Left colon (tissue), 2 donors: ENCODE results near the gene DNAAF2. TPM values are rescaled to one million over a fixed set of nuclear protein-coding genes. Genes with fewer than 3 reads are reported as not detected.
"Not testable (repeated sequence)": the region's sequence is repeated elsewhere in the genome, so short reads cannot be mapped to it uniquely, and the experiment has no call there.

ENCODE experiments used
- ATAC-seq: fragments of 200-7000 bp; cut with Tn5 transposase; one replicate; pipeline ENCODE4 v1.9.1; 2020; ENCODE audit warnings: mild to moderate bottlenecking, moderate library complexity
- DNase-seq, 2 donors: peaks; one replicate each; pipeline ENCODE4 v3.0.0-alpha.2; 2020
- intact Hi-C, 2 donors: fragments of 100-400 bp; cut with DNase I in 1 of 2; cut with micrococcal nuclease in 1 of 2; formaldehyde crosslinking; loops; one replicate each; pipeline versions ENCODE4 v1.11.2 to v1.14.0; 2022; cut with DNase I, micrococcal nuclease
- long read RNA-seq: library from polyadenylated mRNA; unstranded; transcript quantifications from one replicate; pipeline ENCODE4 v2.0.0, GENCODE V29; 2021
- total RNA-seq, 2 donors: library from RNA; stranded (reverse); fragmentation: NEBNext Ultra II Directional; extraction: Animal tissue kit (Norgen Biotek cat#: 25700); gene quantifications; one replicate each; pipeline ENCODE4 v1.2.1, GENCODE V29; 2021
- donor health status: DM: no; HTN: no; CAD: no.
- donor health status: DM: yes; HTN: yes; CAD: no.

Gene DNAAF2, protein sequence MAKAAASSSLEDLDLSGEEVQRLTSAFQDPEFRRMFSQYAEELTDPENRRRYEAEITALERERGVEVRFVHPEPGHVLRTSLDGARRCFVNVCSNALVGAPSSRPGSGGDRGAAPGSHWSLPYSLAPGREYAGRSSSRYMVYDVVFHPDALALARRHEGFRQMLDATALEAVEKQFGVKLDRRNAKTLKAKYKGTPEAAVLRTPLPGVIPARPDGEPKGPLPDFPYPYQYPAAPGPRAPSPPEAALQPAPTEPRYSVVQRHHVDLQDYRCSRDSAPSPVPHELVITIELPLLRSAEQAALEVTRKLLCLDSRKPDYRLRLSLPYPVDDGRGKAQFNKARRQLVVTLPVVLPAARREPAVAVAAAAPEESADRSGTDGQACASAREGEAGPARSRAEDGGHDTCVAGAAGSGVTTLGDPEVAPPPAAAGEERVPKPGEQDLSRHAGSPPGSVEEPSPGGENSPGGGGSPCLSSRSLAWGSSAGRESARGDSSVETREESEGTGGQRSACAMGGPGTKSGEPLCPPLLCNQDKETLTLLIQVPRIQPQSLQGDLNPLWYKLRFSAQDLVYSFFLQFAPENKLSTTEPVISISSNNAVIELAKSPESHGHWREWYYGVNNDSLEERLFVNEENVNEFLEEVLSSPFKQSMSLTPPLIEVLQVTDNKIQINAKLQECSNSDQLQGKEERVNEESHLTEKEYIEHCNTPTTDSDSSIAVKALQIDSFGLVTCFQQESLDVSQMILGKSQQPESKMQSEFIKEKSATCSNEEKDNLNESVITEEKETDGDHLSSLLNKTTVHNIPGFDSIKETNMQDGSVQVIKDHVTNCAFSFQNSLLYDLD
- total RNA-seq: 10 to 100 TPM in 1 of 2 donors, 1 to 10 TPM in 1; 7.7 to 13.5 TPM
- long read RNA-seq, transcript DNAAF2-201 (3 exons, 2,963 nt): major isoform, 46 of 74 reads
- long read RNA-seq, transcript DNAAF2-202 (2 exons, 2,819 nt): minor isoform, 22 of 74 reads
- long read RNA-seq, partial matches to known transcripts: 0 of 74 reads
- long read RNA-seq, other reads (novel, unspliced or antisense): 6 of 74 reads

DNA sequence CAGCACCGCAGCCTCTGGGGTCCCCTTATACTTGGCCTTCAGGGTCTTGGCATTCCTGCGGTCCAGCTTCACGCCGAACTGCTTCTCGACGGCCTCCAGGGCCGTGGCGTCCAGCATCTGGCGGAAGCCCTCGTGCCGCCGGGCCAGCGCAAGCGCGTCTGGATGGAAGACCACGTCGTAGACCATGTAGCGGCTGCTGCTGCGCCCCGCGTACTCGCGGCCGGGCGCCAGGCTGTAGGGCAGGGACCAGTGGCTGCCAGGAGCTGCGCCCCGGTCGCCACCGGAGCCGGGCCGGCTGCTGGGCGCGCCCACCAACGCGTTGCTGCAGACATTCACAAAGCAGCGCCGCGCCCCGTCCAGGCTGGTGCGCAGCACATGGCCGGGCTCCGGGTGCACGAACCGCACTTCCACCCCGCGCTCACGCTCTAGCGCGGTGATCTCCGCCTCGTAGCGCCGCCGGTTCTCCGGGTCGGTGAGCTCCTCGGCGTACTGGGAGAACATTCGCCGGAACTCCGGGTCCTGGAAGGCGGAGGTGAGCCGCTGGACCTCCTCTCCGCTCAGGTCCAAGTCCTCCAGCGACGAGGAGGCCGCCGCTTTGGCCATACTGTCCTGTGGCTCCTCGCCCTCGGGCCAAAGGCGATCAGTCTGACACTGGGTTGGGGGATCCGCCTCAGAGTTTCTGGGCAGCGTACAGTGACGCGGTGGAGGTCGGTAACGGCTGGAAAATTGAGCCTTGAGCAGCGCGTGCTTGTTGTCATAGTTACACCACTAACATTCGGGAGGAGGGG is at the start of gene DNAAF2:
DNAAF2 (minus strand) TSS at position 698 of the 788 bp plus-strand sequence; CDS start at position 603, 95 bp downstream.
- DNase-seq (peak; percentile 72 to 81), ATAC-seq (peak; percentile 64)
- intact Hi-C loops: loop anchor here (10.0 kb wide), 1 partner anchor 60 kb away; the partner anchor contains the start of gene KLHDC1 (in 2 of the 2)

DNA sequence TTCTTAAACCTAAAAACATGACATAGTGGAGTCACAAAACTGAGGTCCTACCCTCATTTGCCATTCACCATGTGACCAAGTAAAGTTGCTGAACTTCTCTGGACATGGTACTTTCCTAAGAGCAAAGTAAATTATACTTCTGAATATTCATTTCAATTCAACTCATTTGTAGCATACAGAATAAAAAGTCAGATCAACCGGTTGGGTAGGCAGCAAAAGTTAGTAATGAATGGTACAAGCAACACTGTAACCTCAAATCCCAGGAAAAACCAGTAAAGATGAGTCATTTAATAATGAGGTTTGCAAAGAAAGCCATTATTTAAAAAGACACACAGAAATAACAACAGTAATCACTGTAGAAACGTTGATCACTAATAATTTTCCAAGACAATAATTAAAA is 44.2 kb upstream of the DNAAF2 start:
- no peak for DNase-seq
- ATAC-seq: no peak
- intact Hi-C loops: no loop called here

DNA sequence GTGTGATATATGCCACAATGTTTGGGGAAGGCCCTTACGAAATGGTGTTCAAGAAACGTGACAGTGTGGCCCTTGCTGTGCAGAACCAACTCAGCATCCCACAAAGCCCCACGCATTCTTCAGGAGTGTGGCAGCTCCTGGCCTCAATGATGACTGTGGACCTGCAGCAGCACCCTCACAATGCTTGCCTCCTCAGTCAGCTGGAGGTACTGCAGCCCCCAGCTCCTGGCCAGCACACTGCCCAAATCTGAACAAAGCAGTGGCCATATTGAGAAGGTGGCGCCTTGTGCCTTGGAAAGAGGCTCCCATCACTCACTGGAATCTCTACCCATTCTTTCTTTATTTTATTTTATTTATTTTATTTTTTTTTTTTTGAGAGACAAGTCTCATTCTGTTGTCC is 42.6 kb upstream of the DNAAF2 start:
- intact Hi-C loops: no loop called here
- DNase-seq (no peak), ATAC-seq (no peak)

DNA sequence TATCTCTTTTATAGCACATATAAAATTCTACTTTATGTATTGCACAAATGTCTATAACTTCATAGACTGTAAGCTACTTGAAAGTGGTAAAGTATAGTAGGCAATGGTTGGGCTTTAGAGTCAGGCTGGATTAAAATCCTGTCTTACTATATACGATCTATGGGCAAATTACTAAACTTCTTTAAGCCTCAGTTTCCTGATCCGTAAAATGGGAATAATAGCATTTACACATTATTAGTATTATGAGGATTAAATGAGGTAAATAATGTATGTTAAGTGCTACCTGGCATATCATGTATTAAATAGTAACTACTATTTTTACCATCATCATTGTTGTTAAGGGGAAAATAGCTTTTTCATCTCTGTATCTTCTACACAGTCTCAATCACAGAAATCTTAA is 38.5 kb upstream of the DNAAF2 start:
- ATAC-seq (no peak), DNase-seq (no peak)
- intact Hi-C loops: no loop called here

DNA sequence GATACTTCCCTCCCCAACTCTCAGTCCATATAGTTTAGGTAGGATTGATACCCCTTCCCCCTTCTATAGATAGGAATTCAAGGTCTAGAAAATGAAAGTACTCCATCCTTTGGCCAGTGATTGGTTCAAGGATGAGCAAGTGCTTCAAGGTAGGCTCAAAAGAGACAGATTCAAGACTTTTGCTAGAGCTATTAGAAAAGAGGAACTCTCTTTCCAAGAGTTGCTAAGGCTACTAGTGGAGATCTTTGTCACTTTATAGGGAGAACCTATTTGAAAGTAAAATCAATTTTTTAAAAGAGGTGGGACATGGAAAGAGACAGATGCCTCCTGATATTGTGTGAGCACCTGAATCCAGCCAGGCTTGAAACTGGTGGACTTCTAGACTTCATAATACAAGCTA is 35.4 kb upstream of the DNAAF2 start:
- intact Hi-C loops: no loop called here
- no peak for ATAC-seq

DNA sequence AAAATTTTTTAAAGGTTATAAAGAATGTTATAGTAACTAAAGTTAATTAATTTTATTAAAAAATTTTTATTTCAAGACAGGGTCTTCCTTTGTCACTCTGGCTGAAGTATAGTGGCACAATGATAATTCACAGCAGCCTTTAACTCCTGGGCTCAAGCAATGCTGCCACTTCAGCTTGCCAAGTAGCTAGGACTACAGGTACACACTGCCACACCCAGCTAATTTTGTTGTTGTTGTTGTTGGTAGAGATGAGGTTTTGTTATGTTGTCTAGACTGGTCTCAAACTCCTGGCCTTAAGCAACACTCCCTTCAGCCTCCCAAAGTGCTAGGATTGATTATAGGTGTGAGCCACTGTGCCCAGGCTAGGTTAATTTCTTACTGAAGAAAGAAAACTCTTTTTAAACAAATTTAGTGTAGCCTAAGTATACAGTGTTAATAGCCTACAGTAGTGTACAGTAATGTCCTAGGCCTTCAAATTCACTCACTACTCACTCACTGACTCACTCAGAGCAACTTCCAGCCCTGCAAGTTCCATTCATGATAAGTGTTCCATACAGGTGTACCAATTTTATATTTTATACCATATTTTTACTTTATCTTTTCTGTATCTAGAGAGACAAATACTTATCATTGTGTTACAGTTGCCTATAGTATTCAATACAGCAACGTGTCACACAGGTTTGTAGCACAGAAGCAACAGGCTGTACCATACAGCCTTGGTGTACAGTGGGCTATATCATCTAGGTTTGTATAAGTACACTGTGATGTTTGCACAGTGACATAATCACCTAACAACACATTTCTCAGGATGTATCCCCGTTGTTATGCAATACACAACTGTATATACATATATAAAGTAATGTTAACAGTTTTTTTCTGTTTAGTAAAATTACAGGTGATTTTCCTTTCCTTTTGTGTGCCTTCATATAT is 24.7 kb upstream of the DNAAF2 start:
- ATAC-seq (peak; percentile 96), DNase-seq (no peak)
- intact Hi-C loops: no loop called here

More for the DNA sequence above, 35.4 kb upstream of the DNAAF2 start:
- no peak for DNase-seq

DNA sequence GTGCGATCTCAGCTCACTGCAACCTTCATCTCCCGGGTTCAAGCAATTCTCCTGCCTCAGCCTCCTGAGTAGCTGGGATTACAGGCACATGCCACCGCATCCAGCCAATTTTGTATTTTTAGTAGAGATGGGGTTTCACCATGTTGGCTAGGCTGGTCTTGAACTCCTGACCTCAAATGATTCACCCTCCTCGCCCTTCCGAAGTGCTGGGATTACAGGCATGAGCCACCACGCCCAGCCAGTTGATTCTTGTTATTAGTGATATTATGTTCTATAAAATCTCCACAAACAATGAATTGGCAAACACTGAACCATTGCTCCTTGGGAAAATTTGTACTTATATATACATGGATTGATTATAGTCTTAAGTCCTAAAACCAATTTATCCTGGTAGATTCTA is 22.5 kb upstream of the DNAAF2 start:
- intact Hi-C loops, DNase-seq, ATAC-seq: not testable (repeated sequence)

DNA sequence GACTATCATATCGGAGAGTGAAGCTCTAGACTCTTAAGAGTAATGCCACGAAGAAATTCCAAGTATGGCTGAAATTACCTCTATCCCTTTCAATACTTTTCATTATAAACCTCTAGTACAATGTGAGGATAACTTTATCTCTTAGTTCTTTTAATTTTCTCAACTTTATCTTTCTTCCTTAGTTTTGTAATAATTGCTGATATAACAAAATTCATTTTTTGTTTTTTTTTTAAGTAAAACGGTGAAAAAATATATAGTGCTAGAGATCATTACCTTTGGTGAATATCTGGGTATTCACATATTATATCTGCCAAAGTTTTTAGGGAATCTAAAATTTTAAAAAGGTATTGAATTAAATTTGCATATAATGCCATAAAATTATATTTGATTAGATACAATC is 19.5 kb upstream of the DNAAF2 start:
- no peak for DNase-seq
- intact Hi-C loops: no loop called here
- ATAC-seq: no peak

DNA sequence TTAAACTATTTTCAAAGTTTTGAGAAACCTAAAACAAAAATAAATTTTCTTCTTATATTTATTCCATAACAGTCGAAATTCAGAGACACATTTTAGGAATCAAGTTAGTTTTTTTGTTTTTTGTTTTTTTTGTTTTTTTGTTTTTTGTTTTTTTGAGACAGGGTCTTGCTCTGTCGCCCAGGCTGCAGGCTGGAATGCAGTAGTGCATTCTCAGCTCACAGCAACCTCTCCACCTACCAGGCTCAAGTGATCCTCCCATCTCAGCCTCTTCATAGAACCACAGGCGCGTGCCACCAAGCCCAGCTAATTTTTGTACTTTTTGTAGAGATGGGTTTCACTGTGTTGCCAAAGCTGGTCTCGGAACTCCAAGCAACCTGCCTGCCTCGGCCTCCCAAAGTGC is 18.5 kb upstream of the DNAAF2 start:
- DNase-seq (no peak), ATAC-seq (no peak)
- intact Hi-C loops: no loop called here

DNA sequence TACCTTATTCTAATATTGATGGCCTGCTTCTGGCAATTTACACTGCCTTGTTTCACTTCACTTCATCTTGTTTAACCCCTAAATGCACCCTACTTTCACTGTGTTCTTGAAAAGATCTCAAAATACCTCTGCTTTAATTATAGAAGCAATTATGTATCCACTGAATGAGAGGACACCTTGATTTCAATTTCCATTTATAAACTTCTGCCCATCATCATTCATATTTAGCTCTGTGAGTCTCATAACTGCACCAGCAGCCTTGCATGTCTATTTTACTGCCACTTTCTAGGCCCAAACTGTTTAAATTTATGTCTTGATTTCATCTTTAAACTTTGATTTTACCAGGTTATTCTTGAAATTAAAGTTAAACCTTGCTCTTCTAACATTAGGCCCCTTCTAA is 7.1 kb upstream of the DNAAF2 start:
- intact Hi-C loops: no loop called here
- no peak for DNase-seq
- no peak for ATAC-seq

DNA sequence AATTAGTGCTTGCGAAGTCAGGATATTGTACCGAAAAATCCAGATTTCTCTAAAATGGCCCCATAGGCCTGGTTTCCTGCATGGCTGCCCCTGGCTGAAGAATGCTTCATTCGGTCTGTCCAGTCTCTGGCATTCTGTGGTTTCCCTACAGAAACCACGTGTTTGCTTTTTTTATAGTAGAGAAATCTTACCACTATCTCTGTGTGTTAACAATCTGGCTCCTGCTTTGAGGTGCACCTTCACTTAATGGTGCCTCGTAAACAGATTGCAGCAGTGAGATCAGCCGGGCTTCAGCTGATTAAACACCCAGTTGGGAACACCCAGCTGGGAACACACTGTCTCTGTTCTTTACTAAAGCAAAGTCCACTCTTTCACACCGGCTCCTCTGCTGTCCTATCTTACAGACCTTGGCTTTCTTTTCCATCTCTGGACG is 6.7 kb upstream of the DNAAF2 start:
- intact Hi-C loops: no loop called here
- DNase-seq (peak; percentile 61 to 88), ATAC-seq (peak; percentile 98)

DNA sequence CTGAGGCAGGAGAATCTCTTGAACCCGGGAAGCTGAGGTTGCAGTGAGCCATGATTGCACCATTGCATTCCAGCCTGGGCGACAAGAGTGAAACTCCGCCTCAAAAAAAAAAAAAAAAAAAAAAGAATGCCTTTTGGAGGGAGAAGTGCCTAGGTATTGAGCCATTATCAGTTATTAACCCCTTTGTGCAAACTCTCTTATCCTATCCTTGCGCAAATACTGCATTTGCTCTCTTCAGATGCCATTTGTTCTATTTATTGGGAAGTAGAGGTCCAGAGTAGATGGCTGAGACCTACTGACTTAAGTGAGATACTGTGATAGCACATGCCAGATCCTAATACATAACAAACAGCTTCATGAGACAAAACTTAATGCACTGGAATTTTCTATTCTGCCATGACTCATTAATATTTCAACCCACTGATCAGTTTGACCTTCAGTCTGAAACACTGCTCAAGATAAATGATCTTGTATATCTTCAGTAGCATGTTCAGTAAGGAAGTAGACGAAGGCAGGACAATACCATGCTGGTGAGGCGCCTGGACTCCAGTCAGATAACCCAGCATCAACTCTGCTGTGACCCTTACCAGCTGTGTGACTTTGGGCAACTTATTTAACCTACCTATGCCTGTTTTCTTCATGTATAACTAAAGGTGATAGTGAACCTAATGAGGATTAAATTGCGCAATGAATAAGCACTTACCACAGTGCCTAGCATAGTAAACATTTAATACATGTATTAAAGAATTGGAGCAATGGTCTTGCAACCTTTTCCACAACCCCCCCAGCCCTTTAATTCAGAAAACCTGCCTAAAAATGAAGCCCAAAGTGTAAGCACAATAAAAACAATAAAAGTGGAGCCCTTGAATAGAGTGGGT is 5.7 kb upstream of the DNAAF2 start:
- DNase-seq: no peak
- intact Hi-C loops: no loop called here
- ATAC-seq: no peak

DNA sequence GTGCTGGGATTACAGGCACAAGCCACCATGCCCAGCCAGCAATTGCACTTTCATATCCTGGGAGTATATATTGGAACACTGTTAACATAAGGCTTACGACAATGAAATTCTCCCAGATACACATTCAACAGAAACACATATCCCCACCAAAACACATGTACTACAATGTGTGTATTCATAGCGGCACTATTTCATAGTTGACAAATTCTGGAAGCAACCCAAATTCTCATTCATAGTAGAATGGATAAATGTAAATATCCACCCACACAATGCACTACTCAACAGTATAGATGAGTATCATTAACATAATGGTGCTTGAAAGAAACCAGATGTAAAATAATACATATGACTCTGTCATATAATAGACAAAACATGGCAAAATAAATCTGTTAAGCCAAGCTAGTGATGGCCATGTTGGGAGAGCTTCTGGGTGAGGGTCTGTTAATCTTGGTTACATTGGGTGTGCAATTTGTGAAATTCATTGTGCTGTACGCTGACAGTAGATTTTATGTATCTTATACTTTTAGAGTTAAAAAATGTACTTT is 2.6 kb upstream of the DNAAF2 start:
- DNase-seq: no peak
- ATAC-seq: no peak
- intact Hi-C loops: loop anchor here (10.0 kb wide), 1 partner anchor 57 kb away; the partner anchor contains the start of gene KLHDC1 (in 2 of the 2)

DNA sequence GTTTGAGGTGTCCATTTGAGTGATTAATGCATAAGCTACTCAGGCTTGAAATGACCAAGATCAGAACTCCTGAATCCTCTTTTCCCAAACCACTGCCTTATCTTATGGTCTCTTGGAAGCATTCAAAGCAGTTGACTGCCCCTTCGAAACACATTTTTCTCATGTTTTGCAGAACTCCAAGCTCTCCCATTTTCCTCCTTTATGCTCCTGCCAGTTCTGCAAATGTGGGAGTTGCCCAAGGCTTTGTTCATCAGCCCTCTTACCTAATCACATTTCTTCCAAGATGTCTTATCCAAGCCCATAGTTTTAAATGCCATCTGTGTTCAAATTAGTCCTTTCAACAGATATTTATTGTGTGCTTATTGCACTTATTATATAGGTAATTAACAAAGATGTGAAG is 1.8 kb upstream of the DNAAF2 start:
- no peak for DNase-seq
- no peak for ATAC-seq
- intact Hi-C loops: loop anchor here (10.0 kb wide), 1 partner anchor 58 kb away; the partner anchor contains the start of gene KLHDC1 (in 2 of the 2)

DNA sequence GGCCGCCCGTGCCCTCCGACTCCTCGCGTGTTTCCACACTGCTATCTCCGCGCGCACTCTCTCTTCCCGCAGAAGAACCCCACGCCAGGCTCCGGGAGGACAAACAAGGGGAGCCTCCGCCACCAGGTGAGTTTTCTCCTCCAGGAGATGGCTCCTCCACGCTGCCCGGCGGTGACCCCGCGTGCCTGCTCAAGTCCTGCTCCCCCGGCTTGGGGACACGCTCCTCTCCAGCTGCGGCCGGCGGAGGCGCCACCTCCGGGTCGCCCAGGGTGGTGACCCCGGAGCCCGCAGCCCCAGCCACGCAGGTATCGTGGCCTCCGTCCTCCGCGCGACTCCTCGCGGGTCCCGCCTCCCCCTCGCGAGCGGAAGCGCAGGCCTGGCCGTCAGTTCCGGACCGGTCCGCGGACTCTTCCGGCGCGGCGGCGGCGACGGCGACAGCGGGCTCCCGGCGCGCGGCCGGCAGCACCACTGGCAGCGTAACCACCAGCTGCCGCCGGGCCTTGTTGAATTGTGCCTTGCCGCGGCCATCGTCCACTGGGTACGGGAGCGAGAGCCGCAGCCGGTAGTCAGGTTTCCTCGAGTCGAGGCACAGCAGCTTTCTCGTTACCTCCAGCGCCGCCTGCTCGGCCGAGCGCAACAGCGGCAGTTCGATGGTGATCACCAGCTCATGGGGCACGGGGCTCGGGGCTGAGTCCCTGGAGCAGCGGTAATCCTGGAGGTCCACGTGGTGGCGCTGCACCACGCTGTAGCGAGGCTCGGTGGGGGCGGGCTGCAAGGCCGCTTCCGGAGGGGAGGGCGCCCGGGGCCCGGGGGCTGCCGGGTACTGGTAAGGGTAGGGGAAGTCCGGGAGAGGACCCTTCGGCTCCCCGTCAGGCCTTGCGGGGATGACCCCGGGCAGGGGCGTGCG is 1.2 kb downstream of the DNAAF2 start:
- ATAC-seq (peak; percentile 85), DNase-seq (peak; percentile 93 to 94)
- intact Hi-C loops: loop anchor here (10.0 kb wide), 1 partner anchor 61 kb away; the partner anchor contains the start of gene KLHDC1 (in 2 of the 2)
